HUES48 (cell line): ENCODE measurements around the gene PDE8B.

Experiments used
- H3K27ac ChIP-seq: one replicate; pipeline ENCODE4 v1.7.0; 2013; ENCODE audit warnings: low read depth, low read length, inconsistent platforms
- H3K27me3 ChIP-seq: 2 replicates; pipeline ENCODE4 v1.6.1; 2013; ENCODE audit warnings: mild to moderate bottlenecking, low read length; ENCODE audit not compliant: control insufficient read depth, insufficient read depth
- H3K36me3 ChIP-seq: 2 replicates; pipeline ENCODE4 v1.6.1; 2013; ENCODE audit warnings: low read length; ENCODE audit not compliant: control insufficient read depth, insufficient read depth
- H3K4me1 ChIP-seq: 2 replicates; pipeline ENCODE4 v1.6.1; 2013; ENCODE audit warnings: mild to moderate bottlenecking, low read length; ENCODE audit not compliant: control insufficient read depth, insufficient read depth
- H3K4me3 ChIP-seq: 2 replicates; pipeline ENCODE4 v1.5.1; 2013; ENCODE audit warnings: mild to moderate bottlenecking, low read depth, low read length
- H3K9ac ChIP-seq: 2 replicates; pipeline ENCODE4 v1.6.1; 2013; ENCODE audit warnings: mild to moderate bottlenecking, low read depth, low read length, moderate library complexity
- H3K9me3 ChIP-seq: 2 replicates; pipeline ENCODE4 v1.6.1; 2013; ENCODE audit warnings: low read length; ENCODE audit not compliant: control insufficient read depth, insufficient read depth

PDE8B gene

DNA sequence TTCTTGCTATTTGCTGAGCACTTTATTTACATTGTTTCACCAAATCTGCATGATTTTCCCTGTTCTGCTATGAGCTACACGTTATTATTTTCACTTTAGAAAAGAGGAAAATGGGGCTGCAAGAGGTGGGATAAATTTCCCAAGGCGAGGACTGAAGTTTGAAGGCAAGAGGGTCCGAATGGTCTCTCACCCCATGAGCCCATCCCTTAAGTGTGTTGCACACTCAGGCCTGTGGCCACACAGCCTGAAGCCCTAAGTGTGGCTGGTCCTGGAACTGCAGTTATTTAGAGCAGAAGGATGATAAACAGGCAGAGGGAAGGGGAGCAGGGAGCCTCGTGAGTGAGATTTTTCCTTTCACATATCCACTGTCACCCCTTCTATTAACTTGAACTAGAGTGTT is 7.8 kb downstream of the PDE8B start:
- H3K36me3 ChIP-seq: no peaks in the 10 kb centered on the region
- peaks cover 10% of the 10 kb centered on the region for H3K27me3 ChIP-seq
- no peaks in the 10 kb centered on the region for H3K4me1 ChIP-seq
- no peak overlapping the region for H3K27ac ChIP-seq
- H3K4me3 ChIP-seq: no peak overlapping the region
- H3K9ac ChIP-seq: no peak overlapping the region
- no peaks in the 10 kb centered on the region for H3K9me3 ChIP-seq

DNA sequence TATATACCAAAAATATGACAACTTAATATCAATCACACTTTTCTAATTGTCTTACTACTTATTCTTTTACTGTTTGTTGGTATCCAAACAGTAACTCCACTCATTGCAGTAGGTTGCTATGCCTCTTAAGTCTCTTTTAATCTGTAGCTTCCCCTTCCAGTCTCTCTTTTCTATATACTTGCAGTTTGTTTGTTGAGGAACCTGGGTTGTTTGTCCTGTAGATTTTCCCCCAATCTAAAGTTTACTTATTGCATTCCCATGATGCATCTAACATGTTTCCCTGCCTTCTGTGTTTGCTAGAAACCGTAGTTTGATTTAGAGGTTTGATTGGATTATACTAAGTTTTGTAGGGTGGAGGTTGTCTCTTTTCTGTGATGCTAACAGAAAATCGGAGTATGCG is 10.6 kb downstream of the PDE8B start:
- Histone ChIP-seq H3K36me3 (no peaks in the 10 kb centered on the region), H3K27ac (no peak overlapping the region), H3K27me3 (no peaks in the 10 kb centered on the region), H3K9me3 (no peaks in the 10 kb centered on the region), H3K9ac (no peak overlapping the region), H3K4me3 (no peak overlapping the region), H3K4me1 (no peaks in the 10 kb centered on the region)

DNA sequence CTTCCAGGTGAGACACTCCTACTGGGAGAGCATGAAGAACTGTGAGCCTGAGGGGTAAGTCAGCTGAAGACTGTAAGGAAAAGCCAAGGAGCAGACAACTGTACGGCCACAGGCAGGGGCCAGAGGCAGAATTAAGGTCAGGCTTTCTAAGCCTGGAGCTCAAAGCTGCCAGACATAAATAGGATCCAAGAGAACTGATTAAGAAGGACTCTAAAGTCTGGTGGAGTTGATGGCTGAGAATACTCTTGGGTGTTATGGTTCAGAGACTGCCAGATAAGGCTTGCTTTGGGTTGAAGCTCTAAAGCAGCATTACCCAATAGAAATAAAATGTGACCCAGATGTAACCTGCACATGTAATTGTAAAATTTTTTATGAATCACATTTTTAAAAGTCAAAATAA is 12.2 kb downstream of the PDE8B start:
- H3K27ac ChIP-seq: no peak overlapping the region
- no peaks in the 10 kb centered on the region for H3K36me3 ChIP-seq

DNA sequence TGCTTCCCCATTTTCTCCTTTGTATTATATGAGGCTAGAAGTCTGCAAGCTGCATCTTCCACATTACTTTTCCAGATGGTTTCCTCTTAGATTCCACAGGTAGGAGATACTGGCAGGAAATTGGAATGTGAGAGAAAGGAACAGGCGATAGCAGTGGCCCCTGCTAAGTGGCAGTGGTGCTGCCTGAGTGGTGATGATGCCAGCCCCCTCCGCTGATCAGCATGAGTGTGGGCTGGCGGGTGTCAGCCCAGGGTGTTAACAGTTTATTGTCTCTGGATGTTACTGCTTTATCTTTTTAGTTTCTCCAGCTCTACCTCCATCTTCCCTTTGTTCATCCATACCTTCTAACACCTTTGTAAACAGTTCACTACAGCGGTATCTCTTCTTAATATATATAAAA is 13.2 kb downstream of the PDE8B start:
- Histone ChIP-seq H3K9me3 (no peaks in the 10 kb centered on the region), H3K36me3 (no peaks in the 10 kb centered on the region), H3K4me3 (no peak overlapping the region), H3K4me1 (no peaks in the 10 kb centered on the region), H3K27ac (no peak overlapping the region), H3K9ac (no peak overlapping the region), H3K27me3 (no peaks in the 10 kb centered on the region)

More for the DNA sequence above, 12.2 kb downstream of the PDE8B start:
- Histone ChIP-seq H3K4me1 (no peaks in the 10 kb centered on the region), H3K9ac (no peak overlapping the region), H3K4me3 (no peak overlapping the region), H3K27me3 (no peaks in the 10 kb centered on the region), H3K9me3 (no peaks in the 10 kb centered on the region)

DNA sequence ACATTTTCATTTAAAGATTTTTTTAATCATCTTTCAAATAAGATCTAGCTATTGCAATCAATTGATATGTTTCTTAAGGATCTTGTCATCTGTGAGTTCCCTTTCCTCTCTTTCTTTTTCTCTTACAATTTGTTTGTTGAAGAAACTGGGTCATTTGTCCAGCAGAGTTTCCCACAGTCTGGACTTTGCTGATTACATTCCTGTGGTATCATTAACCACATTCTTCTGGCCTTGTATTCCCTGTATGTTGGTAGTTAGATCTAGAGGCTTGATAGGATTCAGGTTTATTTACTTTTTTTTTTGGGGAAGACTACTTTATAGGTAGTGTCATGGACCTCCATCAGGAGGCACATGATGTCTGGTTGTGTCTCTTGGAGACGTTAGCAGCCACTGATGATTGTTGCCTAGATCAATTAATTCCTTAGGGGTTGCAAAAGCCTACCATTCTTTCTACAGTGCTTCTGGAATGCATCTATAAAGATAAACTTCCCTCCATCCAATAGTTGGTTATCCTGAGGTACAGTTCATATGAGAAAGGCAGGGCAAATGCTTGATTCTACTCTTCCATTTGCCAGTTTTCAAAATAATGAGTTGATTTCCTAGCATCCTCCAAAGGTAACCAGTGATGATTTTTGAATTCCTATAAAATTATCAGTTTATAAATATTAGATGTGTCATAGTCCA is 14.3 kb downstream of the PDE8B start:
- Histone ChIP-seq H3K27me3 (no peaks in the 10 kb centered on the region), H3K4me1 (no peaks in the 10 kb centered on the region), H3K9me3 (no peaks in the 10 kb centered on the region), H3K4me3 (no peak overlapping the region), H3K27ac (no peak overlapping the region), H3K36me3 (no peaks in the 10 kb centered on the region), H3K9ac (no peak overlapping the region)

DNA sequence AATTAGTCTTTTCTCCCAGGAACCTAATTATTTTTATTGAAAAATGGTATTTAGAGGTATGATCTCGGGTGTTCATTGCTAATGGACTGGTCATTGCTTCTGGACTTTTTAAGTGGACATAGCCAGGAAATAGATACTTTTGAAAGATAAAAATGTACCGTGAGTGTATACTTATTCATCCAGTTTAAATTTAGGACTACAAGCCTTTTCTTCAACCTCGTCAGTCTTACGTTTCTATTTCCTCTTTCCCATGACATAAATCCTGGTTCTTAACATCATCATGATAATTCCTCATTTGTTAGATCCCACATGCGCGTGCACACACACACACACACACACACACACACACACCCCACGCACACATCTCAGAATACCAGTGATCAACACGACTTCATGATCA is 15.1 kb downstream of the PDE8B start:
- Histone ChIP-seq H3K27me3 (no peaks in the 10 kb centered on the region), H3K4me1 (no peaks in the 10 kb centered on the region)

DNA sequence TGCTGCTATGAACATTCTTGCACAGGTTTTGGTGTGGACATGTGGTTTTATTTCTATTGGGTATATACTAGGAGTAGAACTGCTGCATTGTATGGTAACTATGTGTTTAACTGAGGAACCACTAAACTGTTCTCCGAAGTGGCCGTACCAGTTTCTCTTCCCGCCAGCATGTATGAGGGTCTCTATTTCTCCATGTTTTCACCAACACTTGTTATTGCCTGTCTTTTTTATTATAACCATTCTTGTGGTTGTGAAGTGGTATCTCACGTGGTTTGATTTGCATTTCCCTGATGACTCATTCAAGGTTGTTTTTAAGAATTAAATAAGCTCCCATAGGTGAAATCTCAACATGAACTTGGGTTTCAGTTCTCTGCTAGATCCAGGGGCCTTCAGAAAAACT is 19.4 kb downstream of the PDE8B start:
- no peaks in the 10 kb centered on the region for H3K4me1 ChIP-seq

More for the DNA sequence above, 15.1 kb downstream of the PDE8B start:
- Histone ChIP-seq H3K27ac (no peak overlapping the region), H3K9me3 (no peaks in the 10 kb centered on the region), H3K4me3 (no peak overlapping the region), H3K36me3 (no peaks in the 10 kb centered on the region), H3K9ac (no peak overlapping the region)

DNA sequence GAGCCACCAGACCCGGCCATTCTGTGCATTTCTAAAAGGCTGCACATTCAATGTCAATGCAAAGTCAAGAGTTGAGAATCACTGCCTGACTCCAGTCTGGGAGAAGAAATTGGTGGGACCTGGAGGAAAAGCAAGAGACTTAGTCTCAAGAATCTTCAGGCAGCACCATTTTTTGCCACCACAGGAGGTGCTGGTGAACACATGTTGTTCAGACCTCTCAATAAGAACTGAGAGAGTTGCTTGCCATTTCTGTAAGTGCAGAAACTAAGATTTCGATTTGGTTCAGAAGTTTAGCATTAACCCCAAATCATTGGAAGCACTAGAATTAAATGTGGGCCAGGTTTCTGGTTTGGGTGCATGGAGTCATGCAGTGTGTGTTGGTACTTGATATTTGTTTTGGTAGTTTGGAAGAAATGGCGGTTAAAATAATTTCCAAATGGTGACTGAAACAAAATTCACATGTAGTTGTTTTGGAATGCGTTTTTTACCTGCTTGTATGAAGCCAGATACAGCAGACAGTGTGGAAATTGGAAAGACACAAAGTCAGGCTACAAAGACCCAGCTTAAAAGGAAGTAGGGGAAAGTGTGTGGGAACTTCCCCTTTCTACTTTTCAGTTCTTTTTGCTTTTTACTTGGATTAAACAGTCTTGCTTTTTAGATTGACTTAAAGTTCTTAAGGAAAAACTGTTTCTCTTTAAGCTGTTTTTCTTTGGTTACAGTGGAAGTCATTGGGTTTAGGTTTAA is 20.4 kb downstream of the PDE8B start:
- H3K9me3 ChIP-seq: no peaks in the 10 kb centered on the region
- no peak overlapping the region for H3K4me3 ChIP-seq
- H3K36me3 ChIP-seq: no peaks in the 10 kb centered on the region
- H3K27me3 ChIP-seq: no peaks in the 10 kb centered on the region
- H3K27ac ChIP-seq: no peak overlapping the region
- no peaks in the 10 kb centered on the region for H3K4me1 ChIP-seq
- no peak overlapping the region for H3K9ac ChIP-seq

More for the DNA sequence above, 19.4 kb downstream of the PDE8B start:
- Histone ChIP-seq H3K9ac (no peak overlapping the region), H3K27ac (no peak overlapping the region), H3K4me3 (no peak overlapping the region), H3K27me3 (no peaks in the 10 kb centered on the region), H3K9me3 (no peaks in the 10 kb centered on the region), H3K36me3 (no peaks in the 10 kb centered on the region)

DNA sequence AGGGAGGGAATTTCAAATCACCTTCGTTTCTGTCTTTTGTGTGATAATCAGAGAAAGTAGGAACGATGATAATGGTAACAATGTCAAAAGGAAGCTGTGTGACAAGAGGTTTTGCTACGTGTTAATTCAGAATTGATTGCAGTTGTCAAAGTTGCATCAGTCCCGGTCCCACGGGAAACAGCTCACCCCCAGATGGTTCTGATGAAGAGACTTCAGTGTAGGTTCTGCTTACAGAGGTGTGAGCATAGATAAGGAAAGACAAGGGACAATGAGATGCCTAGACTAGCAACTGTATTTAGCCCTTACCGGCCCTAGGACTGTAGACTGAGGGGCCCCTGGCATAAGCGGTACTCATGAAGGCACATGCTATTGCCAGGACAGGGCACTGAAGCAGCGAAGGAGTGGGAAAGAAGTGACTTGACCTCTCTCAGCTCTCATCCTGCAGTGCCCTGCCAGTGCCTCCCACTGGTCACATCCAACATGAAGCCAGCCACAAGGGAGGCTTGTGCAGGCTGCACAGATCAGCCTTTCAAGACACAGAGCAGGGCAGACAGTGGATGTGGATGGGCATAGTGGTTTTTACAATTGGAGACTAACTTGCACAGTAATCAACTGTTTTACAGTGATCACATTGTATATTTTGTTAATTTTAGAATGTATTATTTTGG is 21.1 kb downstream of the PDE8B start:
- H3K4me1 ChIP-seq: no peaks in the 10 kb centered on the region
- no peak overlapping the region for H3K27ac ChIP-seq
- no peak overlapping the region for H3K4me3 ChIP-seq
- H3K27me3 ChIP-seq: no peaks in the 10 kb centered on the region
- H3K9ac ChIP-seq: no peak overlapping the region
- H3K9me3 ChIP-seq: no peaks in the 10 kb centered on the region
- H3K36me3 ChIP-seq: no peaks in the 10 kb centered on the region

DNA sequence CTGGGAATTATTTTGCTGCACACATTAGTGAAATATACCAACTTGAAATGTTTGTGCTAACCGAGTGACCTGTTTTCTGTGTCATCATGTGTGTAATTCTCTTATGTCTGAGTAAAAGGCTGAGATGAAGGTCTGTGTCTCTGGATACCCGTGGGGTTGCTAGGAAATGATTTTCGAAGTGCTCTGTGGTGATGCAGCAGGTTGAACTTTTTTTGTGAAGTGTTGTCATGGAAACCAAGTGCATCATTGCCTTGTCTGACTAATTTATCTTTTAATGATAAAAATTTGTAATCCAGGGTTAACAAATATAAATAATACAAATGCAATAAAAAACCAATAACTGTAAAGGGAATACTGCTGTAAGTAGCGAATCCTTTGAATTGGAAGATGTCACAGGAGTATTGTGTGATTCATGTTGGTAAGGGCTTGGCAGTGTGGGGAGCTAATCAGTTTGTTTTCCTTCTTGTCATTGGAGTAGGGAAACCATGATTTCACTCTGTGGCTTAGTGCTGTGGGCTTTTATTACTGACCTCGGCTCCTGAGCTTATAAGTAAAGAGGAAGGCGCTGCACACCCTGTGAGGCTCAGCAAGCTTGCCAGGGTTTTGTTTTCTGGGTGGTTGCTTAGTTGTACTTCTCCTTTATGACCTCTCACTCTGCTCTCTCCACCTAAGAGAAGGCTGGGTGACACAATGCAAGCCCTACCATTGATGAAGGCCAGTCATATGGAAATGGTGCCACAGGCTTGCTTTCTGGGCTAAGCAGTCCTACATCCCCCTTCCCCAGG is 22.3 kb downstream of the PDE8B start:
- Histone ChIP-seq H3K27me3 (no peaks in the 10 kb centered on the region), H3K27ac (no peak overlapping the region), H3K4me1 (no peaks in the 10 kb centered on the region), H3K36me3 (no peaks in the 10 kb centered on the region), H3K9me3 (no peaks in the 10 kb centered on the region), H3K4me3 (no peak overlapping the region), H3K9ac (no peak overlapping the region)
